ENCODE measurements around the gene CD7. TPM values are rescaled to one million over a fixed set of nuclear protein-coding genes. Genes with fewer than 3 reads are reported as not detected.
A peak's percentile ranks its signal among the peaks of the same experiment; 100 is the strongest.

Gene CD7
- total and polyA plus RNA-seq, 9 of the 15 experiments (the other 6 are each of a cell fraction or from before 2014, with no cell fraction given): 0.21 to 0.35 TPM; not detected in 7

- TF ChIP-seq ZNF639 (CRISPR knock-in tag; conservative IDR thresholded peaks at IDR 0.05 in 1 of 2, IDR thresholded peaks at IDR 0.05 in 1 of 2) (no peak), FOXP1 (CRISPR knock-in tag; IDR thresholded peaks at IDR 0.05) (peak; percentile 81), CHAMP1 (IDR thresholded peaks at IDR 0.05) (0 out of 2 replicates have a peak, but pooled peaks have one; percentile 33), ZNF282 (CRISPR knock-in tag; IDR thresholded peaks at IDR 0.05) (peak; percentile 75), E2F1 (CRISPR knock-in tag; IDR thresholded peaks at IDR 0.05) (peak; percentile 51; the same call in 1 of the 2 replicates), ARID3A (IDR thresholded peaks at IDR 0.05; ENCODE audit: borderline replicate concordance, low read depth, low read length) (no peak), ATF1 (CRISPR knock-in tag; IDR thresholded peaks at IDR 0.05) (no peak), ATF1 (tag; IDR thresholded peaks at IDR 0.05) (no peak), TFE3 (CRISPR knock-in tag; IDR thresholded peaks at IDR 0.05) (no peak), TEAD1 (CRISPR knock-in tag; IDR thresholded peaks at IDR 0.05) (peak in 1 of 2 experiments; percentile 84; a peak in 2 of 4 replicates), HMGXB4 (CRISPR knock-in tag; IDR thresholded peaks at IDR 0.05) (peak; percentile 60), DIDO1 (tag; IDR thresholded peaks at IDR 0.05; ENCODE audit: low read depth) (no peak), TEAD4 (IDR thresholded peaks at IDR 0.05; ENCODE audit: low read length) (0 out of 2 replicates have a peak, but pooled peaks have one; percentile 21), TEAD4 (CRISPR knock-in tag; IDR thresholded peaks at IDR 0.05; ENCODE audit: borderline replicate concordance) (no peak), RFX5 (IDR thresholded peaks at IDR 0.05; ENCODE audit: low read depth, low read length) (no peak)
Observed at GRCh38 chr17:82358465-82359350, 41.3 kb upstream of the CD7 start, which contains the start of gene TEX19 (continued).

Measured in K562 (cell line).